Thyroid gland (tissue), 4 donors: ENCODE measurements around the gene TXNRD3. TPM values are rescaled to one million over a fixed set of nuclear protein-coding genes. Genes with fewer than 3 reads are reported as not detected.

Experiments
- DNase-seq, 2 donors: peaks; one replicate each; pipeline ENCODE4 v3.0.0-alpha.2; 2019
- H3K27ac ChIP-seq, 3 donors: fragments of 200-600 bp; sonication (generic); 1 replicate in 2 of 3; 2 replicates in 1 of 3; pipeline ENCODE4 v1.5.1; 2016 to 2019; ENCODE audit warnings: mild to moderate bottlenecking in 1 of 3, moderate library complexity in 1 of 3
- H3K27me3 ChIP-seq: fragments of 200-600 bp; sonication (generic); one replicate; pipeline ENCODE4 v1.5.1; 2019
- H3K36me3 ChIP-seq, 2 donors: fragments of 200-600 bp; sonication (generic); one replicate each; pipeline ENCODE4 v1.5.1; 2016 to 2019
- H3K4me1 ChIP-seq, 2 donors: fragments of 200-600 bp; sonication (generic); one replicate each; pipeline ENCODE4 v1.5.1; 2017 to 2019
- H3K4me3 ChIP-seq, 3 donors: fragments of 200-600 bp; sonication (generic); replicated peaks in 1 of 3; 1 replicate in 2 of 3; 2 replicates in 1 of 3; pipeline ENCODE4 v1.5.1; 2016; ENCODE audit warnings: mild to moderate bottlenecking in 1 of 3
- H3K9me3 ChIP-seq: fragments of 200-600 bp; sonication (generic); one replicate; pipeline ENCODE4 v1.5.1; 2017
- CTCF ChIP-seq, 6 experiments: fragments of 200-600 bp in 3 of 6; fragments of 450-650 bp in 3 of 6; sonication (generic) in 3 of 6; IDR thresholded peaks; one replicate each; pipeline ENCODE4 v1.5.1; 2016 to 2019; ENCODE audit warnings: antibody characterized with exemption in 6 of 6, mild to moderate bottlenecking in 2 of 6, inconsistent platforms in 1 of 6, moderate library complexity in 1 of 6
- POLR2A ChIP-seq, 2 donors: fragments of 450-650 bp; IDR thresholded peaks; one replicate each; pipeline ENCODE4 v1.6.1; 2017; ENCODE audit warnings: antibody characterized with exemption in 2 of 2, mild to moderate bottlenecking in 2 of 2, moderate library complexity in 1 of 2
- WGBS, 2 donors: methylation state at CpG; one replicate each; pipeline ENCODE4 v1.1.5; 2017; 5-methylcytosine and 5-hydroxymethylcytosine counted together
- intact Hi-C: fragments of 100-400 bp; cut with DNase I; formaldehyde crosslinking; loops from one replicate; pipeline ENCODE4 v1.15.1; 2023
- total RNA-seq, 4 donors: library from RNA; depleted of rRNA; stranded (reverse); fragments of >200 nt; gene quantifications; one replicate each; pipeline ENCODE4 v1.2.3, GENCODE V29; 2016

The TXNRD3 gene
- total RNA-seq, 4 donors from 2014 or later = 14.4 to 21.3 (median 17.7) TPM

GRCh38 chr3:126665959-126666657 lies 11.2 kb upstream of the TXNRD3 start:
- TF ChIP-seq CTCF (IDR thresholded peaks at IDR 0.05) (no peak), POLR2A (IDR thresholded peaks at IDR 0.05) (no peak)
- H3K4me1 ChIP-seq = no peaks in the 10 kb centered on the region
- no peak for DNase-seq
- H3K36me3 ChIP-seq = no peaks in the 10 kb centered on the region
- no peak overlapping the region for H3K27ac ChIP-seq
- H3K4me3 ChIP-seq = no peak overlapping the region
- 81 to 95% methylated on average over 9 to 14 of the region's 15 CpGs for WGBS, 2 donors
- intact Hi-C loops = no loop called here
- no peaks in the 10 kb centered on the region for H3K27me3 ChIP-seq
- no peaks in the 10 kb centered on the region for H3K9me3 ChIP-seq

- no peaks in the 10 kb centered on the region for H3K27me3 ChIP-seq
- 87 to 91% methylated on average over 6 of the region's 6 CpGs for WGBS, 2 donors
- H3K27ac ChIP-seq = no peak overlapping the region
- H3K4me1 ChIP-seq = no peaks in the 10 kb centered on the region
- intact Hi-C loops = no loop called here
- no peak for TF ChIP-seq POLR2A (IDR thresholded peaks at IDR 0.05)
- TF ChIP-seq CTCF (IDR thresholded peaks at IDR 0.05) = no peak
- no peak for DNase-seq
- H3K4me3 ChIP-seq = no peak overlapping the region
- H3K9me3 ChIP-seq = no peaks in the 10 kb centered on the region
- H3K36me3 ChIP-seq = no peaks in the 10 kb centered on the region
These were observed 10.5 kb upstream of the TXNRD3 start for GRCh38 chr3:126665221-126665936.

- no peak for TF ChIP-seq POLR2A (IDR thresholded peaks at IDR 0.05)
- WGBS, 2 donors = 25 to 47% methylated on average over 5 of the region's 5 CpGs
- intact Hi-C loops = no loop called here
- Histone ChIP-seq H3K27me3 (no peaks in the 10 kb centered on the region), H3K36me3 (no peaks in the 10 kb centered on the region), H3K4me1 (no peaks in the 10 kb centered on the region), H3K4me3 (no peak overlapping the region), H3K9me3 (no peaks in the 10 kb centered on the region), H3K27ac (no peak overlapping the region)
- no peak for DNase-seq
These were observed 9.8 kb upstream of the TXNRD3 start for GRCh38 chr3:126664591-126665214.

GRCh38 chr3:126663750-126664149 lies 8.8 kb upstream of the TXNRD3 start:
- H3K36me3 ChIP-seq = no peaks in the 10 kb centered on the region
- no peak overlapping the region for H3K27ac ChIP-seq
- H3K27me3 ChIP-seq = no peaks in the 10 kb centered on the region
- TF ChIP-seq CTCF (IDR thresholded peaks at IDR 0.05) = no peak
- no peak for TF ChIP-seq POLR2A (IDR thresholded peaks at IDR 0.05)
- no peak for DNase-seq
- H3K4me1 ChIP-seq = no peaks in the 10 kb centered on the region
- no peak overlapping the region for H3K4me3 ChIP-seq
- no peaks in the 10 kb centered on the region for H3K9me3 ChIP-seq
- 90 to 94% methylated on average over 7 to 8 of the region's 8 CpGs for WGBS, 2 donors
- intact Hi-C loops = no loop called here

- intact Hi-C loops = no loop called here
- Histone ChIP-seq H3K27me3 (no peaks in the 10 kb centered on the region), H3K9me3 (no peaks in the 10 kb centered on the region), H3K4me1 (no peaks in the 10 kb centered on the region), H3K36me3 (no peaks in the 10 kb centered on the region), H3K4me3 (no peak overlapping the region), H3K27ac (no peak overlapping the region)
- TF ChIP-seq CTCF (IDR thresholded peaks at IDR 0.05) = no peak
- no peak for TF ChIP-seq POLR2A (IDR thresholded peaks at IDR 0.05)
- WGBS, 2 donors = 61 to 92% methylated on average over 2 to 4 of the region's 4 CpGs
- no peak for DNase-seq
These were observed 8.3 kb upstream of the TXNRD3 start for GRCh38 chr3:126663257-126663656.
